Measurements from ENCODE around the gene HDAC10. TPM values are rescaled to one million over a fixed set of nuclear protein-coding genes. Genes with fewer than 3 reads are reported as not detected.

The HDAC10 gene
- total RNA-seq, 4 donors from 2014 or later, result 41.2 to 105 (median 55.4) TPM

GRCh38 chr22:50211147-50211546, 39.9 kb downstream of the HDAC10 start:
- Histone ChIP-seq H3K4me3 (no peak overlapping the region), H3K27ac (no peak overlapping the region), H3K36me3 (peaks cover 4 to 96% (median 17%) of the 10 kb centered on the region in 3 donors), H3K27me3 (no peaks in the 10 kb centered on the region), H3K4me1 (peaks cover 0 to 39% (median 3%) of the 10 kb centered on the region in 4 donors), H3K9me3 (no peaks in the 10 kb centered on the region)
- DNase-seq (ENCODE audit: low spot score in 2 of 2), result no peak
- WGBS, 2 donors, result 86 to 93% methylated on average over 14 of the region's 14 CpGs
- no peak for TF ChIP-seq POLR2A (IDR thresholded peaks at IDR 0.05)

GRCh38 chr22:50210378-50211139, 40.5 kb downstream of the HDAC10 start:
- WGBS, 2 donors, result 87 to 93% methylated on average over 27 to 29 of the region's 32 CpGs

GRCh38 chr22:50209893-50210292, 41.2 kb downstream of the HDAC10 start:
- Histone ChIP-seq H3K27me3 (no peaks in the 10 kb centered on the region), H3K36me3 (peaks cover 4 to 92% (median 11%) of the 10 kb centered on the region in 3 donors), H3K4me3 (no peak overlapping the region), H3K9me3 (no peaks in the 10 kb centered on the region), H3K27ac (no peak overlapping the region), H3K4me1 (peaks cover 0 to 39% (median 3%) of the 10 kb centered on the region in 4 donors)
- peak in 1 of 2 donors; percentile 66 for DNase-seq (ENCODE audit: low spot score in 2 of 2)
- WGBS, 2 donors, result 59 to 60% methylated on average over 20 of the region's 20 CpGs
- TF ChIP-seq POLR2A (IDR thresholded peaks at IDR 0.05) (no peak), EP300 (IDR thresholded peaks at IDR 0.05) (no peak), CTCF (IDR thresholded peaks at IDR 0.05) (peak; percentile 65 to 83 (median 79))

More at GRCh38 chr22:50210378-50211139, 40.5 kb downstream of the HDAC10 start:
- no peak overlapping the region for H3K4me3 ChIP-seq
- DNase-seq (ENCODE audit: low spot score in 2 of 2), result no peak
- no peak overlapping the region for H3K27ac ChIP-seq
- H3K4me1 ChIP-seq, result peaks cover 0 to 39% (median 3%) of the 10 kb centered on the region in 4 donors
- TF ChIP-seq POLR2A (IDR thresholded peaks at IDR 0.05), result no peak
- peaks cover 4 to 96% (median 11%) of the 10 kb centered on the region in 3 donors for H3K36me3 ChIP-seq
- H3K9me3 ChIP-seq, result no peaks in the 10 kb centered on the region
- no peaks in the 10 kb centered on the region for H3K27me3 ChIP-seq

- H3K36me3 ChIP-seq, result peaks cover 4 to 85% (median 11%) of the 10 kb centered on the region in 3 donors
- no peaks in the 10 kb centered on the region for H3K27me3 ChIP-seq
- no peak for DNase-seq (ENCODE audit: low spot score in 2 of 2)
- H3K9me3 ChIP-seq, result no peaks in the 10 kb centered on the region
- no peak overlapping the region for H3K4me3 ChIP-seq
- WGBS, 2 donors, result 51 to 77% methylated on average over 7 to 9 of the region's 31 CpGs
- TF ChIP-seq CTCF (IDR thresholded peaks at IDR 0.05) (no peak), EP300 (IDR thresholded peaks at IDR 0.05) (no peak), POLR2A (IDR thresholded peaks at IDR 0.05) (no peak)
- H3K27ac ChIP-seq, result no peak overlapping the region
- H3K4me1 ChIP-seq, result peaks cover 0 to 46% (median 3%) of the 10 kb centered on the region in 4 donors
Measured at GRCh38 chr22:50208939-50209892, 41.8 kb downstream of the HDAC10 start.

GRCh38 chr22:50208430-50208938, 42.6 kb downstream of the HDAC10 start:
- H3K9me3 ChIP-seq, result no peaks in the 10 kb centered on the region
- no peaks in the 10 kb centered on the region for H3K27me3 ChIP-seq
- no peak overlapping the region for H3K27ac ChIP-seq
- H3K4me1 ChIP-seq, result peaks cover 0 to 46% (median 3%) of the 10 kb centered on the region in 4 donors
- H3K4me3 ChIP-seq, result no peak overlapping the region
- H3K36me3 ChIP-seq, result peaks cover 4 to 81% (median 11%) of the 10 kb centered on the region in 3 donors
- no peak for TF ChIP-seq CTCF (IDR thresholded peaks at IDR 0.05)
- no peak for TF ChIP-seq POLR2A (IDR thresholded peaks at IDR 0.05)
- TF ChIP-seq EP300 (IDR thresholded peaks at IDR 0.05), result no peak
- 83 to 86% methylated on average over 16 to 21 of the region's 22 CpGs for WGBS, 2 donors
- no peak for DNase-seq (ENCODE audit: low spot score in 2 of 2)

All from tibial nerve (tissue), 4 donors.